ENCODE results near the gene PNPLA2. TPM values are rescaled to one million over a fixed set of nuclear protein-coding genes. Genes with fewer than 3 reads are reported as not detected.

Gene PNPLA2
- total RNA-seq, 4 donors from 2014 or later = 16.9 to 96.2 (median 37.1) TPM

DNA sequence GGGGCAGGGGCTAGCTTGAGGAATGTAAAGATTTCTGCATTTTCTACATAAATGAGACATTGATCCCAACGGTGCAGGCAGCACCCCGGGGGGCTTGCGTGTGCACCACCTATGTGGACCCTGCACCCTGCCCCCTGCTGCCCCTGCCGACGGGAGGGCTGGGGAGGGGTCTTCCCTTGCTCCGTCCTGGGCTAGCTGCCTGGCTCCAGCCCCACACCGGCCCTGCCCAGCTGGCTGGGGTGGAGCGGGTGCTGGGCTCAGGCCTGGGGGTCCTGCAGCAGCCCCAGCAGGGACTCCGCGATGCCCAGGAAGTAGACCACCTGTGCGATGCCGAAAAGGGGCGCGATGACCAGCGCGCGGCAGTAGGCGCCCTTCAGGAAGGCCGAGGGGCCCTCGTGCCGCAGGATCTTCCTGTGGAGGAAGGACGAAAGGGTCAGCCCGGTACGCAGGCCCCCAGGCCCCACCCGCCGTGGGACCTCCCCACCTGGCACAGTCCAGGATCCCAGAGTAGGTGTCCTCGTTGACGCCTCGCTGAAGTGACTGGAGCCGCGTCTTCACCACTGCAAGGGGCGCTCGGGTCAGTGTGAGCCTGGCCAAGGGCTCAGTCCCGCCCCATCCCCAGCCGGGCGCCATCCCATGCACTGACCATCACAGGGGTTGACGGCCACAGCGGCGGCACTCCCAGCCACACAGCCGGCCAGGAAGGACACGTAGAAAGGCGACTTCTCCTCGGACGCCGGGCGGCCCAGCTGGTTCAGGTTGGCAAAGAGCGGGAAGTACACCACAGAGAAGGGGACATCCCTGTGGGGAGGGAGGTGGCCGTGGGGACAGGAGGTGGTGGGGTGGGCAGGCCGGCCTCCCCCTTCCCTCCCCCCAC is 26.8 kb upstream of the PNPLA2 start:
- Histone ChIP-seq H3K36me3 (no peaks in the 10 kb centered on the region), H3K27ac (no peak overlapping the region), H3K27me3 (peaks cover 0 to 4% of the 10 kb centered on the region in 2 donors), H3K4me1 (peaks cover 6 to 18% of the 10 kb centered on the region in 2 donors), H3K4me3 (no peak overlapping the region), H3K9me3 (no peaks in the 10 kb centered on the region)
- no peak for DNase-seq
- intact Hi-C loops (cut with DNase I; ENCODE audit: low total_unique reads) = no loop called here
- TF ChIP-seq, protein P1, sequence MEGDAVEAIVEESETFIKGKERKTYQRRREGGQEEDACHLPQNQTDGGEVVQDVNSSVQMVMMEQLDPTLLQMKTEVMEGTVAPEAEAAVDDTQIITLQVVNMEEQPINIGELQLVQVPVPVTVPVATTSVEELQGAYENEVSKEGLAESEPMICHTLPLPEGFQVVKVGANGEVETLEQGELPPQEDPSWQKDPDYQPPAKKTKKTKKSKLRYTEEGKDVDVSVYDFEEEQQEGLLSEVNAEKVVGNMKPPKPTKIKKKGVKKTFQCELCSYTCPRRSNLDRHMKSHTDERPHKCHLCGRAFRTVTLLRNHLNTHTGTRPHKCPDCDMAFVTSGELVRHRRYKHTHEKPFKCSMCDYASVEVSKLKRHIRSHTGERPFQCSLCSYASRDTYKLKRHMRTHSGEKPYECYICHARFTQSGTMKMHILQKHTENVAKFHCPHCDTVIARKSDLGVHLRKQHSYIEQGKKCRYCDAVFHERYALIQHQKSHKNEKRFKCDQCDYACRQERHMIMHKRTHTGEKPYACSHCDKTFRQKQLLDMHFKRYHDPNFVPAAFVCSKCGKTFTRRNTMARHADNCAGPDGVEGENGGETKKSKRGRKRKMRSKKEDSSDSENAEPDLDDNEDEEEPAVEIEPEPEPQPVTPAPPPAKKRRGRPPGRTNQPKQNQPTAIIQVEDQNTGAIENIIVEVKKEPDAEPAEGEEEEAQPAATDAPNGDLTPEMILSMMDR (IDR thresholded peaks at IDR 0.05) = no peak
- TF ChIP-seq POLR2A (IDR thresholded peaks at IDR 0.05) = no peak

DNA sequence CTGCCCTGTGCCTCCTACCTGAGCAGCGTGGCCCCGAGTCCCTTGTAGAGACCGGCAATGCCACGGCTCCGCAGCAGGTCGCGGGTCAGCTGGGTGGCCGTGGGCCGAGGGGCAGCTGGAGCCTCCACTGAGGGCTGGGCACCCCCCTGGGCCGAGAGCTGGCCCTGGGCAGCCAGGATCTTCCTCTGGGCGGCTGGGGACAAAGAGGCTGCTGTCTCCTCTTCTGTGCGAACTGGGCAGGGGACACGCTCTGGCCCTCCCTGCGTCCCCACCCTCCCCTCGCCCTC is 26.2 kb upstream of the PNPLA2 start:
- TF ChIP-seq POLR2A (IDR thresholded peaks at IDR 0.05) = no peak
- TF ChIP-seq, protein P1 (IDR thresholded peaks at IDR 0.05) = no peak
- Histone ChIP-seq H3K27ac (no peak overlapping the region), H3K9me3 (no peaks in the 10 kb centered on the region), H3K27me3 (peaks cover 0 to 4% of the 10 kb centered on the region in 2 donors), H3K4me3 (no peak overlapping the region), H3K4me1 (peaks cover 6 to 22% of the 10 kb centered on the region in 2 donors), H3K36me3 (no peaks in the 10 kb centered on the region)
- intact Hi-C loops (cut with DNase I; ENCODE audit: low total_unique reads) = no loop called here
- no peak for DNase-seq

DNA sequence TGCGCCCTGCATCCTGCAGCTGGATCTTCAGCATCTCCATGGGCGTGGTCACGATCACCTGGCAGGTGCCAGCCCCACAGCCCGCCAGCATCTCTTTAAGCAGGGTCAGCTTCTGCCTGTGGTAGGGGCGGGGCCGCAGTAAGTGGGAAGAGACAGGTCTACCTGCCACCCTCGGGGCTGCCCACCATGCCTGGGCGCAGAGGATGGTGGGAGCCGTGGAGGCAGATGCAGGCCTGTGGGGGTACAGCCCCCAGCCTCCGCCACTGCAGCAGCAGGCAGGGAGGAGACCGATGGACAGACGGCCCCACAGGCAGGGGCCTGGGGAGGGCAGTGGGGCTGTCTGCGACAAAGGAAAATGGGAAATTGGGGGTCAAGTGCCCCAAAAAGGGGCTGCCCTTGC is 25.8 kb upstream of the PNPLA2 start:
- H3K36me3 ChIP-seq = no peaks in the 10 kb centered on the region
- H3K9me3 ChIP-seq = no peaks in the 10 kb centered on the region
- intact Hi-C loops (cut with DNase I; ENCODE audit: low total_unique reads) = no loop called here
- TF ChIP-seq POLR2A (IDR thresholded peaks at IDR 0.05) = no peak
- TF ChIP-seq, protein P1 (IDR thresholded peaks at IDR 0.05) = no peak
- H3K27me3 ChIP-seq = peaks cover 0 to 4% of the 10 kb centered on the region in 2 donors
- no peak overlapping the region for H3K4me3 ChIP-seq
- H3K27ac ChIP-seq = no peak overlapping the region
- peaks cover 6 to 22% of the 10 kb centered on the region in 2 donors for H3K4me1 ChIP-seq
- DNase-seq = no peak

DNA sequence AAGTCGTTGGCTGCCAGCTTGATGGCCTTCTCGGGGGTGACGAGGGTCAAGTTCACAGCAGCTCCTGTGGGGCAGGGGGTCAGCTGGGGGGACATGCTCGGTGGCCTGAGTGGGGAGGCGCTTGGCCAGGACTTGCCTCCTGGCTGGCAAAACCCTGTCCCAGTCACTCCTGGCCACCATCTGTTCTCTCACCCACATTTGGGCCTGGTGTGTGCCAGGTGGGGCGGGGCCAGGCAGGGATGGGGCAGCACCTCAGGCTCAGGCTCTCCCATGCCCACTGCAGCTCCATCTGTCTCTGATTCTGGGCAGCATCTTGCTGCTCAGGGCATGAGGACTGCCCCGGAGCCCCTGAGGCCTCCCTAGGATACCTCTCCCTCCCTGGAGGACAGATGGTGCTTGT is 25.2 kb upstream of the PNPLA2 start:
- no peak for DNase-seq
- Histone ChIP-seq H3K36me3 (no peaks in the 10 kb centered on the region), H3K27ac (no peak overlapping the region), H3K27me3 (peaks cover 0 to 4% of the 10 kb centered on the region in 2 donors), H3K4me1 (peaks cover 6 to 22% of the 10 kb centered on the region in 2 donors), H3K4me3 (no peak overlapping the region), H3K9me3 (no peaks in the 10 kb centered on the region)
- intact Hi-C loops (cut with DNase I; ENCODE audit: low total_unique reads) = no loop called here
- TF ChIP-seq POLR2A (IDR thresholded peaks at IDR 0.05) = no peak
- TF ChIP-seq, protein P1 (IDR thresholded peaks at IDR 0.05) = no peak

DNA sequence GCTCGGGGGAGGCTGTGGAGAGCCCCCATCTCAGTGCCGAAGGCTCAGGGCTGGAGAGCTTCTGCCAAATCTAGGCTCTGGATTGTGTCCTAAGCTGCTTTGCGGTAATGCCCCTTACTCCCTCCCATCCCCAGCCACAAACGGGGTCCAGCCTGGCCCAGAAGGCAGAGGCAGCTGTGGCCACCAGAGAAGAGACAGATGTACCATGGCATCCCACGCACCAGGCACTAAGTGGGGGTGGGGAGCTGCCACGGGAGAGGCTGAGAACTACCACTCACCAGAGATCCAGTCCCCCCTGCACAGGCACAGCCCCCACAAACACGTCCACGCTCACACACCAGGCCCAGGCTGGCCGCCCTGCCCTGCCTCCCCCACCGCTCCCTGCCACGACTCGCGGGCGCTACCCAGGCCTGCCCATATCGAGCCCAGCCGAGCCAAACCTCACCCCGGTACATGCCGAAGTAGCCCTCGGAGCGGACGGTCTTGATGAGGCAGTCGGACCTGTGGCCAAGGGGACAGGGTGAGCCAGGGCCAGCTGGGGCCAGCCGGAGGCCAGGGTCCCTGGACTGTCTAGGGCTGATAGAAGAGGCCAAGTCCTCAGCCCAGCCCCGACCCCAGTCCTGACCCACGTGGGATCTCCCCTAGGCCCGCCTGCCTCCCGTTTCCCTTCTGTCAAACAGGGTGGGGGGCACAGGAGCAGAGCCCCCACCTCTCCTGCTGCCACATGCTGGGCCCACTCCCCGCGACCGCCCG is 24.5 kb upstream of the PNPLA2 start:
- intact Hi-C loops (cut with DNase I; ENCODE audit: low total_unique reads) = no loop called here
- DNase-seq = no peak
- Histone ChIP-seq H3K4me3 (no peak overlapping the region), H3K9me3 (no peaks in the 10 kb centered on the region), H3K27me3 (peaks cover 0 to 4% of the 10 kb centered on the region in 2 donors), H3K27ac (no peak overlapping the region), H3K36me3 (no peaks in the 10 kb centered on the region), H3K4me1 (peaks cover 6 to 22% of the 10 kb centered on the region in 2 donors)
- TF ChIP-seq, protein P1 (IDR thresholded peaks at IDR 0.05) = no peak
- TF ChIP-seq POLR2A (IDR thresholded peaks at IDR 0.05) = no peak

Data from uterus (tissue), 4 donors.